Heart left ventricle (tissue), 13 donors: ENCODE data around the gene MOGAT2.

Experiments
- POLR2A ChIP-seq, 2 donors: fragments of 450-650 bp; IDR thresholded peaks; one replicate each; pipeline ENCODE4 v1.6.1; 2017; ENCODE audit warnings: antibody characterized with exemption in 2 of 2, mild to moderate bottlenecking in 2 of 2, moderate library complexity in 2 of 2
- TF ChIP-seq, protein P1 (sequence below), 12 donors: fragments of 200-600 bp; sonication (generic) in 4 of 12; IDR thresholded peaks; one replicate each; pipeline versions ENCODE4 v1.5.0 to v1.8.0; 2018 to 2022; ENCODE audit warnings: antibody characterized with exemption in 12 of 12, mild to moderate bottlenecking in 5 of 12
- donor health status: ischemic (EF 13 %, LVEDD 7.1; RV severe dilation, severe dysfunction).
- donor health status: DM: no; HTN: yes; CAD: no.
- donor health status: DM: no; HTN: no; CAD: no.
- donor health status: ischemic (EF 25% LVEDD 6.9; RV normal size, moderate dysfunction).
- donor health status: ischemic (EF 25% LVEDD 5.7; RV mildly dilated, moderate dysfunction).
- donor health status: ischemic (EF 35%, LVEDD 5.7; RV mildly dilated, moderate dysfunction).
- donor health status: nonischemic (EF 11% LVEDD 7.7; RV severe dilation, severe dysfunction).
- donor health status: DM: yes; HTN: yes; CAD: no.
- donor health status: PGD.
- donor health status: ischemic (EF 29% LVEDD 5.4; RV normal size, mild dysfunction).
- donor health status: nonischemic (EF 23%, LVEDD 6.1; RV moderate dilation, normal function).

DNA sequence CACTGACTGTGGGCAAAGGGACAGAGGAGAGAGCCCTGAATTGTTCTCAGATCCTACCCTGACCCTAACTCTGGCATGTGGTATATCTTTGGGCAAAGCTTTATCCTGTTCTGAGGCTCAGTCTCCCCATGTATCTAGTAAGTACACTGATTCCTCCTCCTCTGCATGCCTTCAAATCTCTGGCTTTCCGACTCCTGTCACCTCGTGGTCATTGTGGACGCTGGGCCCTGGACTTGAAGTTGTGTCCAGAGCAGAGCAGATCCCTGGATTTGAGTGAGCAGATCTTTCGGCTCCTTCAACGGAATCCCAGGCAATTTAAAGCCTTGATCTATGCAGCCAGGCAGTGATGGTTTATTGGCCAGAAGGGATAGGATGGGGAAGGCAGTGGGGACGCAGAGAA is 3.0 kb downstream of the MOGAT2 start:
- TF ChIP-seq, protein P1, sequence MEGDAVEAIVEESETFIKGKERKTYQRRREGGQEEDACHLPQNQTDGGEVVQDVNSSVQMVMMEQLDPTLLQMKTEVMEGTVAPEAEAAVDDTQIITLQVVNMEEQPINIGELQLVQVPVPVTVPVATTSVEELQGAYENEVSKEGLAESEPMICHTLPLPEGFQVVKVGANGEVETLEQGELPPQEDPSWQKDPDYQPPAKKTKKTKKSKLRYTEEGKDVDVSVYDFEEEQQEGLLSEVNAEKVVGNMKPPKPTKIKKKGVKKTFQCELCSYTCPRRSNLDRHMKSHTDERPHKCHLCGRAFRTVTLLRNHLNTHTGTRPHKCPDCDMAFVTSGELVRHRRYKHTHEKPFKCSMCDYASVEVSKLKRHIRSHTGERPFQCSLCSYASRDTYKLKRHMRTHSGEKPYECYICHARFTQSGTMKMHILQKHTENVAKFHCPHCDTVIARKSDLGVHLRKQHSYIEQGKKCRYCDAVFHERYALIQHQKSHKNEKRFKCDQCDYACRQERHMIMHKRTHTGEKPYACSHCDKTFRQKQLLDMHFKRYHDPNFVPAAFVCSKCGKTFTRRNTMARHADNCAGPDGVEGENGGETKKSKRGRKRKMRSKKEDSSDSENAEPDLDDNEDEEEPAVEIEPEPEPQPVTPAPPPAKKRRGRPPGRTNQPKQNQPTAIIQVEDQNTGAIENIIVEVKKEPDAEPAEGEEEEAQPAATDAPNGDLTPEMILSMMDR (IDR thresholded peaks at IDR 0.05), result no peak
- TF ChIP-seq POLR2A (IDR thresholded peaks at IDR 0.05), result no peak
